ENCODE data around the gene GBX1.

DNA sequence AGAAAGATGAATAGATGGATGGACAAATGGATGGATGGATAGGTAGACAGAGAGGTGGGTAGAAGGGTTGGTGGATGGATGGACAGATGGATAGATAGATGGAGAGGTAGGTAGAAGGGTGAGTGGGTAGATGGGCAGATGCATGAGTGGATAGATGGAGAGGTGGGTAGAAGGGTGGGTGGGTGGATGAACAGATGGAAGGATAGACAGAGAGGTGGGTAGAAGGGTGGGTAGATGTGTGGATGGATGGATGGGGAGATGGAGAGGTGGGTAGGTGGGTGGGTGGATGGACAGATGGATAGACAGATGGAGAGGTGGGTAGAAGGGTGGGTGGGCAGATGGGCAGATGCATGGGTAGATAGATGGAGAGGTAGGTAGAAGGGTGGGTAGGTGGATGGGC, 30.4 kb upstream of the GBX1 start:
- TF ChIP-seq, protein P1, sequence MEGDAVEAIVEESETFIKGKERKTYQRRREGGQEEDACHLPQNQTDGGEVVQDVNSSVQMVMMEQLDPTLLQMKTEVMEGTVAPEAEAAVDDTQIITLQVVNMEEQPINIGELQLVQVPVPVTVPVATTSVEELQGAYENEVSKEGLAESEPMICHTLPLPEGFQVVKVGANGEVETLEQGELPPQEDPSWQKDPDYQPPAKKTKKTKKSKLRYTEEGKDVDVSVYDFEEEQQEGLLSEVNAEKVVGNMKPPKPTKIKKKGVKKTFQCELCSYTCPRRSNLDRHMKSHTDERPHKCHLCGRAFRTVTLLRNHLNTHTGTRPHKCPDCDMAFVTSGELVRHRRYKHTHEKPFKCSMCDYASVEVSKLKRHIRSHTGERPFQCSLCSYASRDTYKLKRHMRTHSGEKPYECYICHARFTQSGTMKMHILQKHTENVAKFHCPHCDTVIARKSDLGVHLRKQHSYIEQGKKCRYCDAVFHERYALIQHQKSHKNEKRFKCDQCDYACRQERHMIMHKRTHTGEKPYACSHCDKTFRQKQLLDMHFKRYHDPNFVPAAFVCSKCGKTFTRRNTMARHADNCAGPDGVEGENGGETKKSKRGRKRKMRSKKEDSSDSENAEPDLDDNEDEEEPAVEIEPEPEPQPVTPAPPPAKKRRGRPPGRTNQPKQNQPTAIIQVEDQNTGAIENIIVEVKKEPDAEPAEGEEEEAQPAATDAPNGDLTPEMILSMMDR (IDR thresholded peaks at IDR 0.05) = no peak
- no peak for TF ChIP-seq POLR2A (IDR thresholded peaks at IDR 0.05)

All from body of pancreas (tissue), 4 donors.